Upper lobe of left lung (tissue), 4 donors: Measurements from ENCODE around the gene MCM3AP.

Experiments used
- CTCF ChIP-seq, 6 experiments: fragments of 450-650 bp in 4 of 6; fragments of 200-600 bp in 2 of 6; sonication (generic) in 2 of 6; IDR thresholded peaks; one replicate each; pipeline ENCODE4 v1.5.1; 2016 to 2019; ENCODE audit warnings: antibody characterized with exemption in 6 of 6
- EP300 ChIP-seq, 4 donors: sonication (generic); formaldehyde crosslinking; IDR thresholded peaks; one replicate each; pipeline ENCODE4 v1.5.1; 2017; ENCODE audit warnings: antibody characterized with exemption in 4 of 4, control low read depth in 2 of 4
- POLR2AphosphoS5 ChIP-seq, 2 donors: sonication (generic); formaldehyde crosslinking; IDR thresholded peaks; one replicate each; pipeline ENCODE4 v1.5.1; 2017; ENCODE audit warnings: antibody characterized with exemption in 2 of 2

- TF ChIP-seq EP300 (IDR thresholded peaks at IDR 0.05) (no peak), CTCF (IDR thresholded peaks at IDR 0.05) (no peak), POLR2AphosphoS5 (IDR thresholded peaks at IDR 0.05) (no peak)
These were observed 40.8 kb upstream of the MCM3AP start for GRCh38 chr21:46326110-46326703.
